Neural cell (in vitro differentiated cells): ENCODE measurements around the gene ONECUT1.

Source experiments
- CTCF ChIP-seq: fragments of 450-650 bp; IDR thresholded peaks from 2 replicates; pipeline ENCODE4 v1.5.1; 2014; ENCODE audit warnings: antibody characterized with exemption, mild to moderate bottlenecking, moderate library complexity; ENCODE audit not compliant: poor library complexity, severe bottlenecking
- EP300 ChIP-seq: fragments of 450-650 bp; conservative IDR thresholded peaks from 2 replicates; pipeline ENCODE4 v1.6.1; 2014; ENCODE audit warnings: antibody characterized with exemption, mild to moderate bottlenecking, moderate library complexity; ENCODE audit not compliant: poor library complexity, severe bottlenecking
- EZH2 ChIP-seq: fragments of 200-600, 300-800 bp; shearing (Covaris generic), sonication (generic); IDR thresholded peaks from 2 replicates; pipeline ENCODE4 v1.6.1; 2014; ENCODE audit warnings: antibody characterized with exemption, low read length, borderline replicate concordance, mild to moderate bottlenecking; ENCODE audit not compliant: insufficient read depth, poor library complexity, severe bottlenecking
- MXI1 ChIP-seq: fragments of 450-650 bp; conservative IDR thresholded peaks from 2 replicates; pipeline ENCODE4 v1.6.1; 2014; ENCODE audit warnings: antibody characterized with exemption, mild to moderate bottlenecking; ENCODE audit not compliant: poor library complexity, severe bottlenecking
- POLR2AphosphoS5 ChIP-seq: IDR thresholded peaks from 2 replicates; pipeline ENCODE4 v1.6.1; 2012
- RAD21 ChIP-seq: fragments of 450-650 bp; conservative IDR thresholded peaks from 2 replicates; pipeline ENCODE4 v1.6.1; 2014; ENCODE audit warnings: antibody characterized with exemption, mild to moderate bottlenecking, moderate library complexity

DNA sequence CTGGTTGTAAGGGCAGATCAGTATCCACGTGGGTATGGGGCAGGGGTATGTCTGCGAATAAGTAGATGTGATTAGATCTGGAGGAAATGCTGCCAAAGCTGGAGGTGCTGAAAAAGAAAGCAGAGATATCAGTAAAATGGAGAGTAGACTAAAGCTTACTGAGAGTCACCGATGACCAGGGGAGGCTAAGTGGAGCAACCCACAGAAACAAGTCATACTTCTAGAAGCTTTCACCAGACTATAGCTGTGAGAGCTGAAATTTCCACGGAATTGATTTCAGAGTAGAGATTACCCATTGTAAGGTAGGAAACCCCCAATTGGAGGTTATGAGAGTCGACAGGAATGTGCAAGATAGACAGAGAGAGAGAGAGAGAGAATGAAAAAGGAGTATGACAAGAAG, 27.5 kb downstream of the ONECUT1 start:
- no peak for TF ChIP-seq CTCF
- no peak for TF ChIP-seq EP300
- no peak for TF ChIP-seq RAD21
- no peak for TF ChIP-seq EZH2
- no peak for TF ChIP-seq MXI1
- no peak for TF ChIP-seq POLR2AphosphoS5
